ENCODE results near the gene R3HDM2. TPM values are rescaled to one million over a fixed set of nuclear protein-coding genes. Genes with fewer than 3 reads are reported as not detected.

The R3HDM2 gene
- total RNA-seq, 1 donor from 2014 or later = 19.2 TPM

- no peak overlapping the region for H3K4me2 ChIP-seq (ENCODE audit: low read length)
- H3K27me3 ChIP-seq (ENCODE audit: insufficient read depth, low read length) = no peaks in the 10 kb centered on the region
- no peaks in the 10 kb centered on the region for H3K9me3 ChIP-seq (ENCODE audit: insufficient read depth, low read depth, low read length)
- H4K20me1 ChIP-seq (ENCODE audit: insufficient read depth, low read length) = peaks cover 47% of the 10 kb centered on the region
- no peaks in the 10 kb centered on the region for H3K27me3 Mint-ChIP-seq (ENCODE audit: low read depth, unreplicated experiment)
- H3K4me3 Mint-ChIP-seq (ENCODE audit: unreplicated experiment) = no peak overlapping the region
- no peak for FAIRE-seq
- no peaks in the 10 kb centered on the region for H3K9me3 Mint-ChIP-seq (ENCODE audit: unreplicated experiment)
- H3K4me1 ChIP-seq (ENCODE audit: insufficient read depth, low read length) = no peaks in the 10 kb centered on the region
- peaks cover 13% of the 10 kb centered on the region for H3K36me3 ChIP-seq (ENCODE audit: insufficient read depth, low read length)
- H3K27ac ChIP-seq (ENCODE audit: low read depth, low read length) = no peak overlapping the region
- no peak overlapping the region for H3K9ac ChIP-seq (ENCODE audit: low read length)
- no peak for TF ChIP-seq CTCF (IDR thresholded peaks at IDR 0.05; ENCODE audit: insufficient read depth, low read depth, low read length)
- no peak for TF ChIP-seq EZH2 (IDR thresholded peaks at IDR 0.05; ENCODE audit: insufficient read depth, low read length)
- no peaks in the 10 kb centered on the region for H3K79me2 ChIP-seq (ENCODE audit: insufficient read depth, low read length)
- no peak overlapping the region for H3K4me3 ChIP-seq (ENCODE audit: insufficient read depth, low read depth, low read length)
- peaks cover 26% of the 10 kb centered on the region for H3K36me3 Mint-ChIP-seq (ENCODE audit: low read depth, unreplicated experiment)
- no peaks in the 10 kb centered on the region for H3K4me1 Mint-ChIP-seq (ENCODE audit: low read depth, unreplicated experiment)
- H3K27ac Mint-ChIP-seq (ENCODE audit: unreplicated experiment) = peak overlapping the region; percentile 53
- no peak overlapping the region for H2AFZ ChIP-seq (ENCODE audit: low read depth, low read length)
- DNase-seq (ENCODE audit: low read depth) = no peak
Measured at GRCh38 chr12:57204454-57204853, 226.4 kb downstream of the R3HDM2 start.

- Mint-ChIP-seq H3K9me3 (ENCODE audit: unreplicated experiment) (no peaks in the 10 kb centered on the region), H3K27me3 (ENCODE audit: low read depth, unreplicated experiment) (no peaks in the 10 kb centered on the region), H3K27ac (ENCODE audit: unreplicated experiment) (no peak overlapping the region), H3K4me3 (ENCODE audit: unreplicated experiment) (no peak overlapping the region), H3K36me3 (ENCODE audit: low read depth, unreplicated experiment) (peaks cover 19% of the 10 kb centered on the region), H3K4me1 (ENCODE audit: low read depth, unreplicated experiment) (no peaks in the 10 kb centered on the region)
- H3K4me2 ChIP-seq (ENCODE audit: low read length) = no peak overlapping the region
- no peaks in the 10 kb centered on the region for H3K4me1 ChIP-seq (ENCODE audit: insufficient read depth, low read length)
- FAIRE-seq (no peak), DNase-seq (ENCODE audit: low read depth) (no peak)
- no peaks in the 10 kb centered on the region for H3K27me3 ChIP-seq (ENCODE audit: insufficient read depth, low read length)
- TF ChIP-seq EZH2 (IDR thresholded peaks at IDR 0.05; ENCODE audit: insufficient read depth, low read length) (no peak), CTCF (IDR thresholded peaks at IDR 0.05; ENCODE audit: insufficient read depth, low read depth, low read length) (no peak)
- H3K36me3 ChIP-seq (ENCODE audit: insufficient read depth, low read length) = peaks cover 13% of the 10 kb centered on the region
- H3K4me3 ChIP-seq (ENCODE audit: insufficient read depth, low read depth, low read length) = no peak overlapping the region
- H3K79me2 ChIP-seq (ENCODE audit: insufficient read depth, low read length) = no peaks in the 10 kb centered on the region
- peaks cover 47% of the 10 kb centered on the region for H4K20me1 ChIP-seq (ENCODE audit: insufficient read depth, low read length)
- H3K27ac ChIP-seq (ENCODE audit: low read depth, low read length) = no peak overlapping the region
- no peak overlapping the region for H2AFZ ChIP-seq (ENCODE audit: low read depth, low read length)
- H3K9me3 ChIP-seq (ENCODE audit: insufficient read depth, low read depth, low read length) = no peaks in the 10 kb centered on the region
- no peak overlapping the region for H3K9ac ChIP-seq (ENCODE audit: low read length)
Measured at GRCh38 chr12:57203791-57204190, 227.1 kb downstream of the R3HDM2 start.

Other genes with a start within 250 kb of the R3HDM2 start
- 14.5 and 22.3 TPM in 2 replicates for gene NXPH4, start 214.2 kb downstream of the R3HDM2 start, total RNA-seq
- gene SHMT2, start 201.3 kb downstream of the R3HDM2 start, total RNA-seq = 197 and 217 TPM in 2 replicates
- gene STAC3, start 179.9 kb downstream of the R3HDM2 start, total RNA-seq = 0.75 and 0.82 TPM in 2 replicates
- gene INHBC, start 3.7 kb upstream of the R3HDM2 start, total RNA-seq = not detected in 2 replicates
- 24.6 and 37.5 TPM in 2 replicates for gene INHBE, start 24.3 kb upstream of the R3HDM2 start, total RNA-seq
- gene GLI1, start 28.7 kb upstream of the R3HDM2 start, total RNA-seq = 5.8 and 6.8 TPM in 2 replicates
- 2.5 and 3.1 TPM in 2 replicates for gene ARHGAP9, start 48.8 kb upstream of the R3HDM2 start, total RNA-seq
- gene MARS1, start 57.0 kb upstream of the R3HDM2 start, total RNA-seq = 351 and 384 TPM in 2 replicates
- gene DDIT3, start 89.5 kb upstream of the R3HDM2 start, total RNA-seq = 42.6 and 45.1 TPM in 2 replicates
- 55.3 and 58.5 TPM in 2 replicates for gene MBD6, start 91.8 kb upstream of the R3HDM2 start, total RNA-seq
- gene DCTN2, start 116.1 kb upstream of the R3HDM2 start, total RNA-seq = 94.5 and 107 TPM in 2 replicates
- gene KIF5A, start 119.0 kb upstream of the R3HDM2 start, total RNA-seq = 7.2 and 8.6 TPM in 2 replicates
- 43.3 and 43.6 TPM in 2 replicates for gene PIP4K2C, start 160.1 kb upstream of the R3HDM2 start, total RNA-seq
- 18.3 and 20.8 TPM in 2 replicates for gene DTX3, start 173.8 kb upstream of the R3HDM2 start, total RNA-seq
- 16.8 and 24.5 TPM in 2 replicates for gene ARHGEF25, start 180.4 kb upstream of the R3HDM2 start, total RNA-seq
- gene B4GALNT1, start 202.2 kb upstream of the R3HDM2 start, total RNA-seq = 2.5 and 2.6 TPM in 2 replicates

Data from astrocyte (in vitro differentiated cells and primary cell).